Omental fat pad (tissue), 4 donors: ENCODE results near the gene B3GALT6. TPM values are rescaled to one million over a fixed set of nuclear protein-coding genes. Genes with fewer than 3 reads are reported as not detected.

Source experiments
- ATAC-seq: fragments of 150-250 bp; one replicate; pipeline ENCODE4 v1.9.1; 2016; ENCODE audit warnings: mild to moderate bottlenecking, moderate library complexity; ENCODE audit not compliant: low FRiP score
- DNase-seq: peaks from one replicate; pipeline ENCODE4 v3.0.0-alpha.2; 2019; ENCODE audit warnings: low spot score
- CTCF ChIP-seq, 3 donors: fragments of 450-650 bp; IDR thresholded peaks; one replicate each; pipeline ENCODE4 v1.5.1; 2016 to 2017; ENCODE audit warnings: antibody characterized with exemption in 3 of 3, mild to moderate bottlenecking in 3 of 3, moderate library complexity in 2 of 3
- total RNA-seq, 4 donors: library from RNA; depleted of rRNA; stranded (reverse); fragments of >200 nt; gene quantifications; one replicate each; pipeline ENCODE4 v1.1.0, GENCODE V29; 2016

B3GALT6 gene
- total RNA-seq, 4 donors from 2014 or later = 14.6 to 27.1 (median 22.1) TPM

- ATAC-seq (no peak), DNase-seq (no peak)
- TF ChIP-seq CTCF (IDR thresholded peaks at IDR 0.05) = no peak
Observed at GRCh38 chr1:1240348-1240732, 8.3 kb downstream of the B3GALT6 start.

GRCh38 chr1:1240822-1241587, 9.0 kb downstream of the B3GALT6 start:
- no peak for TF ChIP-seq CTCF (IDR thresholded peaks at IDR 0.05)
- ATAC-seq = no peak
- no peak for DNase-seq

- no peak for ATAC-seq
- no peak for DNase-seq
- TF ChIP-seq CTCF (IDR thresholded peaks at IDR 0.05) = no peak
Observed at GRCh38 chr1:1241588-1242219, 9.7 kb downstream of the B3GALT6 start.

GRCh38 chr1:1242461-1243265, 10.6 kb downstream of the B3GALT6 start:
- ATAC-seq = no peak
- TF ChIP-seq CTCF (IDR thresholded peaks at IDR 0.05) = no peak

GRCh38 chr1:1243266-1243660, 11.2 kb downstream of the B3GALT6 start:
- no peak for DNase-seq
- TF ChIP-seq CTCF (IDR thresholded peaks at IDR 0.05) = no peak
- ATAC-seq = no peak

More at GRCh38 chr1:1242461-1243265, 10.6 kb downstream of the B3GALT6 start:
- DNase-seq = no peak

GRCh38 chr1:1243807-1244191, 11.8 kb downstream of the B3GALT6 start:
- DNase-seq (no peak), ATAC-seq (no peak)
- no peak for TF ChIP-seq CTCF (IDR thresholded peaks at IDR 0.05)
